Stomach (tissue), 9 donors: Measurements from ENCODE around the gene RXRA. TPM values are rescaled to one million over a fixed set of nuclear protein-coding genes. Genes with fewer than 3 reads are reported as not detected.
A peak's percentile ranks its signal among the peaks of the same experiment; 100 is the strongest.

Experiments used
- DNase-seq, 2 donors: peaks; one replicate each; pipeline versions ENCODE4 v3.0.0 to v3.0.0-alpha.2; 2013 to 2019
- H3K27ac ChIP-seq, 5 donors: fragments of 200-600 bp in 4 of 5; sonication (generic) in 4 of 5; one replicate each; pipeline ENCODE4 v1.5.1; 2013 to 2019; ENCODE audit warnings: mild to moderate bottlenecking in 1 of 5, moderate library complexity in 1 of 5
- H3K27me3 ChIP-seq, 3 donors: fragments of 200-600 bp; sonication (generic); one replicate each; pipeline ENCODE4 v1.5.1; 2017 to 2019; ENCODE audit warnings: mixed run types in 1 of 3
- H3K36me3 ChIP-seq, 4 donors: fragments of 200-600 bp; sonication (generic); 1 replicate in 3 of 4; 2 replicates in 1 of 4; pipeline ENCODE4 v1.5.1; 2016 to 2019
- H3K4me1 ChIP-seq, 4 donors: fragments of 200-600 bp; sonication (generic); one replicate each; pipeline ENCODE4 v1.5.1; 2016 to 2019
- H3K4me3 ChIP-seq, 4 donors: fragments of 200-600 bp; sonication (generic) in 3 of 4; one replicate each; pipeline ENCODE4 v1.5.1; 2016 to 2019; ENCODE audit warnings: mild to moderate bottlenecking in 1 of 4
- H3K9me3 ChIP-seq, 4 donors: fragments of 200-600 bp; sonication (generic); one replicate each; pipeline ENCODE4 v1.5.1; 2016 to 2019
- EP300 ChIP-seq: sonication (generic); formaldehyde crosslinking; IDR thresholded peaks from one replicate; pipeline ENCODE4 v1.6.1; 2017; ENCODE audit warnings: antibody characterized with exemption
- POLR2A ChIP-seq, 4 donors: fragments of 450-650 bp; IDR thresholded peaks; one replicate each; pipeline ENCODE4 v1.6.1; 2016; ENCODE audit warnings: antibody characterized with exemption in 4 of 4, control low read depth in 2 of 4, mild to moderate bottlenecking in 1 of 4, moderate library complexity in 1 of 4
- POLR2AphosphoS5 ChIP-seq, 3 donors: sonication (generic); formaldehyde crosslinking; IDR thresholded peaks; one replicate each; pipeline ENCODE4 v1.6.1; 2016; ENCODE audit warnings: antibody characterized with exemption in 3 of 3
- WGBS, 5 donors: extraction: QIAGEN DNeasy Blood & Tissue Kit in 3 of 5; methylation state at CpG; one replicate each; pipeline versions ENCODE4 v1.1.5 to v1.1.7; 2013 to 2018; 5-methylcytosine and 5-hydroxymethylcytosine counted together
- intact Hi-C: fragments of 100-400 bp; cut with DNase I; formaldehyde crosslinking; loops from one replicate; pipeline ENCODE4 v1.15.1; 2023; ENCODE audit warnings: low total_unique reads
- polyA plus RNA-seq, 3 donors: library from polyadenylated mRNA; stranded (reverse); fragments of 200-250 nt; gene quantifications; one replicate each; pipeline ENCODE4 v1.2.3, GENCODE V29; 2013
- total RNA-seq, 5 donors: library from RNA; depleted of rRNA; stranded (reverse); fragments of >200 nt; gene quantifications; one replicate each; pipeline versions ENCODE4 v1.1.0 to v1.2.3, GENCODE V29; 2014 to 2016
- TF ChIP-seq, protein P1 (sequence below), 7 experiments: fragments of 450-650 bp in 4 of 7; fragments of 200-600 bp in 3 of 7; sonication (generic) in 3 of 7; IDR thresholded peaks; one replicate each; pipeline ENCODE4 v1.5.1; 2016 to 2019; ENCODE audit warnings: antibody characterized with exemption in 7 of 7, control low read depth in 2 of 7, mild to moderate bottlenecking in 1 of 7
- donor health status: healthy with polysubstance abuse.
- donor health status: Bipolar disorder and iron deficiency.
- donor health status: healthy.

The RXRA gene
- total and polyA plus RNA-seq, 8 donors: 14.0 to 68.4 (median 29.3) TPM

DNA sequence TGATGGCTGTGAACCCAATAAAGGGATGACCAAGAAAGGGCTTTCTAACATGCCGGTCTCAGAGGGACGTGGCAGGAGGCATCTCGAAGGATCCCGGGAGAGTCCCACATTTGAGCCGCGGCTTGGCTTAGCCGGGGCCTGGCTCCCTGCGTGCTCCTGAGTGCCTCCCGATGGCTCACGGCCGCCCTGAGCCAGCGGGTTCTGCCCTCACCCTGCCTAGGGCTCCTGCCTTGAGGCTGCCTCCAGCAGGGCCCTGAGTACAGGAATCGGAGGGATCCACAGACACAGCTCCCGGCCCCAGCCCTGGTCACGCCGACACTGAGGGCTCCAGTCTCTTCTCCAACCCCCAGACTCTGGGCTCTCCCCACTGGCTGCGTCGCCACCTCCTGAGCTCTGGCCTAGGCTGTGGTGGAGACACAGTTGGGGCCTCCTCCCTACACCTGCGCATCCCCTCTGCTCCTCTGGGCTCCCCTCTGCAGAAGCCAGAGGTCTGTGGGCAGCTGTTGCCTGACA lies 44.1 kb upstream of the RXRA start:
- Histone ChIP-seq H3K27ac (peak overlapping the region in 4 of 5 donors; percentile 50 to 86 (median 75)), H3K27me3 (peaks cover 0 to 4% (median 0%) of the 10 kb centered on the region in 3 donors), H3K36me3 (no peaks in the 10 kb centered on the region), H3K4me3 (no peak overlapping the region), H3K9me3 (no peaks in the 10 kb centered on the region), H3K4me1 (peaks cover 19 to 71% (median 52%) of the 10 kb centered on the region in 4 donors)
- 89 to 95% (median 90%) methylated on average over 15 to 19 of the region's 19 CpGs for WGBS, 5 donors
- TF ChIP-seq, protein P1, sequence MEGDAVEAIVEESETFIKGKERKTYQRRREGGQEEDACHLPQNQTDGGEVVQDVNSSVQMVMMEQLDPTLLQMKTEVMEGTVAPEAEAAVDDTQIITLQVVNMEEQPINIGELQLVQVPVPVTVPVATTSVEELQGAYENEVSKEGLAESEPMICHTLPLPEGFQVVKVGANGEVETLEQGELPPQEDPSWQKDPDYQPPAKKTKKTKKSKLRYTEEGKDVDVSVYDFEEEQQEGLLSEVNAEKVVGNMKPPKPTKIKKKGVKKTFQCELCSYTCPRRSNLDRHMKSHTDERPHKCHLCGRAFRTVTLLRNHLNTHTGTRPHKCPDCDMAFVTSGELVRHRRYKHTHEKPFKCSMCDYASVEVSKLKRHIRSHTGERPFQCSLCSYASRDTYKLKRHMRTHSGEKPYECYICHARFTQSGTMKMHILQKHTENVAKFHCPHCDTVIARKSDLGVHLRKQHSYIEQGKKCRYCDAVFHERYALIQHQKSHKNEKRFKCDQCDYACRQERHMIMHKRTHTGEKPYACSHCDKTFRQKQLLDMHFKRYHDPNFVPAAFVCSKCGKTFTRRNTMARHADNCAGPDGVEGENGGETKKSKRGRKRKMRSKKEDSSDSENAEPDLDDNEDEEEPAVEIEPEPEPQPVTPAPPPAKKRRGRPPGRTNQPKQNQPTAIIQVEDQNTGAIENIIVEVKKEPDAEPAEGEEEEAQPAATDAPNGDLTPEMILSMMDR (IDR thresholded peaks at IDR 0.05): no peak
- intact Hi-C loops: no loop called here
- no peak for DNase-seq

DNA sequence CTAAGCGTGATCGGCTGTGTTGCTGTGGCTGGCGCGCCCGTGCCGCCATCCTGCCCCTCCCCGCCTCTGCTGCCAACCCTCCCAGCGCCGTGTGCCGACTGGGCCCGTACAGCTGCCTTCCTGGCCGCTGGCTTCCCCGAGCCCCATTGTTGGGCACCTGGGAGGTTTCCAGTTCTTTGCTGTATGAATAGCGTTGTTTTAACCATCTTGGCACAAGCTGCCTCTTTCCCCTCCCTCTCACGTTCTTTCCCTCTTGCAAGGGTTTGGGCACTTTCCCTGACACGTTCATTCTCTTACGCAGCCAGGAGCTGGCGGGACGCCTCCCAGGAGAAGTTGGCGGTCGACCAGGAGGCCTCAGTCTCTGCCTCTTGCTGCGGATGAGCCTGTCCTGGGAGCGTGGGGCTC lies 43.1 kb upstream of the RXRA start:
- 11 to 26% (median 20%) methylated on average over 22 to 23 of the region's 23 CpGs for WGBS, 5 donors
- Histone ChIP-seq H3K27ac (peak overlapping the region; percentile 50 to 86 (median 65)), H3K4me1 (peaks cover 19 to 70% (median 50%) of the 10 kb centered on the region in 4 donors), H3K4me3 (no peak overlapping the region), H3K36me3 (no peaks in the 10 kb centered on the region), H3K27me3 (peaks cover 0 to 4% (median 0%) of the 10 kb centered on the region in 3 donors), H3K9me3 (no peaks in the 10 kb centered on the region)
- intact Hi-C loops: no loop called here
- DNase-seq: peak; percentile 88 to 91
- TF ChIP-seq EP300: peak; percentile 21
- peak; percentile 46 to 70 (median 68) for TF ChIP-seq POLR2AphosphoS5 (IDR thresholded peaks at IDR 0.05)
- TF ChIP-seq, protein P1 (IDR thresholded peaks at IDR 0.05): no peak

DNA sequence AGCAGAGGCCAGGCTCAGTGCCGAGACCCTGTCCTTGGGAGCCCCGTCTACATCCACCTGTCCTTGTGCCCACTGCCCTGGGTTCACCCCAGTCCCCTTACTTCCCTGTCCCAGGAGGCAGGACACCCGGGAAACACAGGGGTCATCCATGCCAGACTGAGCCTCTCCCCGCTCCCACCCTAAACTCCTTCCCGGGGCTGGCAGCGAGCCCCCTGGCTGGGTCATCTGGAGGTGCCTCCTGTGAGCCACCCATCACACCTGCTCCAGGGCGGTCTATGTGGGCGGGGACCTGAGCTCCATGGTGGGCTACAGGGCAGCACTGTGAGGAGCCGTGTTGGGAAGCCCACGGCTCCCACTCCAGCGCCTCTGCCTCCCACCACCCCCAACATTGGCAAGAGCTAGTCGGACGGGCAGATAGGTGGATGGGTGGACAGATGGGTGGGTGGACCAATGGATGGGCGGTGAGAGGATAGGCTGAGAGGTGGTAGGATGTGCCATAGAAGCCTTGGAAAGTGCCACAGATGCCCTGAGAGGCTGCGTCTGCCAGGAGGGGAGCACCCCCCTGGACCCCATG lies 42.5 kb upstream of the RXRA start:
- no peak for DNase-seq
- Histone ChIP-seq H3K4me1 (peaks cover 19 to 70% (median 50%) of the 10 kb centered on the region in 4 donors), H3K4me3 (no peak overlapping the region), H3K9me3 (no peaks in the 10 kb centered on the region), H3K27ac (peak overlapping the region; percentile 35 to 86 (median 65)), H3K36me3 (no peaks in the 10 kb centered on the region), H3K27me3 (peaks cover 0 to 4% (median 0%) of the 10 kb centered on the region in 3 donors)
- 68 to 77% (median 74%) methylated on average over 15 of the region's 15 CpGs for WGBS, 5 donors
- TF ChIP-seq, protein P1 (IDR thresholded peaks at IDR 0.05): no peak
- intact Hi-C loops: no loop called here

DNA sequence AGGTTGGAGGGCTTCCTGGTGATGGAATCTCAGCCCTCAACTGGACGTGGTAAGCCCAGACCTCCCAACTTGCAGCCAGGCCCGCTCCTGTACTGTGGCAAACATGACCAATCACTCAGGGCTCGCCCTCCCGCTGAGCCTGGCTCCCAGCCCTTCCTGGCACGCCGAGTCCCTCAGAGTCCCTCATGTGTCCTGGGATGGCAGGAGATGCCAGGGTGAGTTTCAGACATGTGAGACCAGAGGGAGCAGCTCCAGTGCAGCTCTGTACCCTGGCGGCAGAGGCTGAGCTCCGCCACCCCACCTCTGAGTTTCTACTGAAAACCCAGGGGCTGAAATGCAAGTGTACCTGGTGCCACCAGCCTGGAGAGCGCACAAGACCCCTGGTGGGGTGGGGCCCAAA lies 42.0 kb upstream of the RXRA start:
- no peaks in the 10 kb centered on the region for H3K36me3 ChIP-seq
- H3K27me3 ChIP-seq: peaks cover 0 to 4% (median 0%) of the 10 kb centered on the region in 3 donors
- peaks cover 19 to 70% (median 50%) of the 10 kb centered on the region in 4 donors for H3K4me1 ChIP-seq
- WGBS, 5 donors: 57 to 78% (median 58%) methylated on average over 5 to 9 of the region's 9 CpGs
- peak in 1 of 2 donors; percentile 70 for DNase-seq
- no peak for TF ChIP-seq EP300
- no peak for TF ChIP-seq POLR2AphosphoS5 (IDR thresholded peaks at IDR 0.05)
- TF ChIP-seq, protein P1 (IDR thresholded peaks at IDR 0.05): no peak
- TF ChIP-seq POLR2A (IDR thresholded peaks at IDR 0.05): no peak
- H3K27ac ChIP-seq: peak overlapping the region in 2 of 5 donors; percentile 85 to 86
- intact Hi-C loops: no loop called here
- H3K4me3 ChIP-seq: no peak overlapping the region
- H3K9me3 ChIP-seq: no peaks in the 10 kb centered on the region
